Calu3 (cell line): ENCODE measurements around the gene NRG3. TPM values are rescaled to one million over a fixed set of nuclear protein-coding genes. Genes with fewer than 3 reads are reported as not detected.

Source experiments
- BruUV-seq: library from RNA; stranded (reverse); fragments of 400-500 nt; replicated peaks from 2 replicates; lab custom pipeline; 2021; lab: Mats Ljungman, UMichigan
- CTCF ChIA-PET: fragments of 300-600 bp; sonication (Branson Sonifier 250); formaldehyde crosslinking; loops from one replicate; lab custom pipeline; 2022; ENCODE audit warnings: antibody characterized with exemption; lab: Charles Lee
- DNase-seq: peaks from one replicate; pipeline ENCODE4 v3.0.0; 2022
- H3K27ac Mint-ChIP-seq: one replicate; pipeline ENCODE4 v1.8.0; 2022; ENCODE audit warnings: mixed read lengths; ENCODE audit not compliant: unreplicated experiment
- H3K27me3 Mint-ChIP-seq: one replicate; pipeline ENCODE4 v1.8.0; 2022; ENCODE audit warnings: mixed read lengths; ENCODE audit not compliant: unreplicated experiment
- H3K36me3 Mint-ChIP-seq: one replicate; pipeline ENCODE4 v1.8.0; 2022; ENCODE audit warnings: mild to moderate bottlenecking, moderate library complexity, mixed read lengths; ENCODE audit not compliant: insufficient read depth, unreplicated experiment
- H3K4me1 Mint-ChIP-seq: one replicate; pipeline ENCODE4 v1.8.0; 2022; ENCODE audit warnings: mild to moderate bottlenecking, low read depth, mixed read lengths; ENCODE audit not compliant: unreplicated experiment
- H3K4me3 Mint-ChIP-seq: one replicate; pipeline ENCODE4 v1.8.0; 2022; ENCODE audit warnings: mild to moderate bottlenecking, low read depth, moderate library complexity, mixed read lengths; ENCODE audit not compliant: unreplicated experiment
- H3K9me3 Mint-ChIP-seq: one replicate; pipeline ENCODE4 v1.8.0; 2022; ENCODE audit warnings: low read depth, mixed read lengths; ENCODE audit not compliant: unreplicated experiment
- CTCF ChIP-seq: fragments of 200-600 bp; IDR thresholded peaks from one replicate; pipeline ENCODE4 v1.8.0; 2022; ENCODE audit warnings: antibody characterized with exemption; ENCODE audit not compliant: unreplicated experiment
- intact Hi-C: fragments of 100-400 bp; cut with micrococcal nuclease; formaldehyde crosslinking; loops from one replicate; pipeline ENCODE4 v1.10.0; 2022; ENCODE audit not compliant: unreplicated experiment
- total RNA-seq: library from RNA; stranded (reverse); gene quantifications from 2 replicates; pipeline ENCODE4 v1.2.3, GENCODE V29; 2022

Gene NRG3
- total RNA-seq, 1 experiment from 2014 or later: 46.3 TPM

GRCh38 chr10:82768040-82768439 lies 893.0 kb downstream of the NRG3 start:
- H3K27me3 Mint-ChIP-seq: no peaks in the 10 kb centered on the region
- no peaks in the 10 kb centered on the region for H3K36me3 Mint-ChIP-seq
- no peak overlapping the region for H3K4me3 Mint-ChIP-seq
- no peak overlapping the region for H3K27ac Mint-ChIP-seq
- no peaks in the 10 kb centered on the region for H3K4me1 Mint-ChIP-seq
- DNase-seq: no peak
- TF ChIP-seq CTCF: no peak
- H3K9me3 Mint-ChIP-seq: no peaks in the 10 kb centered on the region
- intact Hi-C loops: no loop called here
- CTCF ChIA-PET: no interaction called here
- no TSS peak for BruUV-seq

GRCh38 chr10:82778908-82779307 lies 903.9 kb downstream of the NRG3 start:
- intact Hi-C loops: no loop called here
- Mint-ChIP-seq H3K4me3 (no peak overlapping the region), H3K27me3 (no peaks in the 10 kb centered on the region), H3K36me3 (no peaks in the 10 kb centered on the region), H3K27ac (no peak overlapping the region), H3K9me3 (no peaks in the 10 kb centered on the region), H3K4me1 (no peaks in the 10 kb centered on the region)
- CTCF ChIA-PET: no interaction called here
- DNase-seq: no peak
- TF ChIP-seq CTCF: no peak
- BruUV-seq: no TSS peak

GRCh38 chr10:82796510-82796909 lies 921.5 kb downstream of the NRG3 start:
- Mint-ChIP-seq H3K36me3 (no peaks in the 10 kb centered on the region), H3K27me3 (no peaks in the 10 kb centered on the region), H3K27ac (no peak overlapping the region), H3K4me1 (no peaks in the 10 kb centered on the region), H3K4me3 (no peak overlapping the region), H3K9me3 (no peaks in the 10 kb centered on the region)
- no TSS peak for BruUV-seq
- intact Hi-C loops: loop anchor here (1.0 kb wide), 1 partner anchor 173 kb away; no protein-coding TSS in a partner anchor
- no peak for DNase-seq
- CTCF ChIA-PET: interaction anchor here (0.7 kb wide), 1 partner anchor 1230 kb away, joined by 3 read pairs; no protein-coding TSS in a partner anchor
- TF ChIP-seq CTCF: no peak

- Mint-ChIP-seq H3K9me3 (no peaks in the 10 kb centered on the region), H3K27ac (no peak overlapping the region), H3K36me3 (no peaks in the 10 kb centered on the region), H3K4me1 (no peaks in the 10 kb centered on the region), H3K4me3 (no peak overlapping the region), H3K27me3 (no peaks in the 10 kb centered on the region)
- CTCF ChIA-PET: no interaction called here
- intact Hi-C loops: no loop called here
- no TSS peak for BruUV-seq
- TF ChIP-seq CTCF: no peak
- no peak for DNase-seq
Measured at GRCh38 chr10:82801289-82801688, 926.3 kb downstream of the NRG3 start.
